K562 (cell line): ENCODE results near the gene GPD2. TPM values are rescaled to one million over a fixed set of nuclear protein-coding genes. Genes with fewer than 3 reads are reported as not detected.

Experiments
- ARNT ChIP-seq, 2 experiments: fragments of 450-650 bp; IDR thresholded peaks; 2 replicates each; pipeline ENCODE4 v1.6.1; 2016; ENCODE audit warnings: mild to moderate bottlenecking in 1 of 2
- DACH1 ChIP-seq: fragments of 450-650 bp; IDR thresholded peaks from 2 replicates; pipeline ENCODE4 v1.6.1; 2018; ENCODE audit not compliant: partially characterized antibody
- EWSR1 ChIP-seq: fragments of 450-650 bp; IDR thresholded peaks from 2 replicates; pipeline ENCODE4 v1.6.1; 2018; ENCODE audit warnings: borderline replicate concordance, mild to moderate bottlenecking, low read depth, moderate library complexity; ENCODE audit not compliant: partially characterized antibody
- HSF4 ChIP-seq: fragments of 250-450 bp; sonication (Bioruptor Pico); IDR thresholded peaks from 2 replicates; pipeline ENCODE4 v2.1.2; 2022; ENCODE audit warnings: mild to moderate bottlenecking, moderate library complexity, borderline replicate concordance
- KDM2B ChIP-seq: fragments of 250-450 bp; sonication (Bioruptor Pico); IDR thresholded peaks from 2 replicates; pipeline ENCODE4 v1.8.0; 2021; ENCODE audit warnings: mild to moderate bottlenecking, moderate library complexity
- MAFK ChIP-seq: IDR thresholded peaks from 2 replicates; pipeline ENCODE4 v1.6.1; 2011; ENCODE audit warnings: low read length, improper control_type of control experiment
- MTA3 ChIP-seq: fragments of 450-650 bp; formaldehyde crosslinking; IDR thresholded peaks from 2 replicates; pipeline ENCODE4 v1.6.1; 2017; ENCODE audit warnings: mild to moderate bottlenecking, borderline replicate concordance
- NONO ChIP-seq, 2 experiments: fragments of 200-400 bp in 1 of 2; fragments of 450-650 bp in 1 of 2; formaldehyde crosslinking in 1 of 2; IDR thresholded peaks; 2 replicates each; pipeline ENCODE4 v1.6.1; 2017; ENCODE audit warnings: low read depth in 2 of 2, mild to moderate bottlenecking in 2 of 2, moderate library complexity in 2 of 2, low read length in 1 of 2
- PTRF ChIP-seq: fragments of 450-650 bp; IDR thresholded peaks from 2 replicates; pipeline ENCODE4 v1.6.1; 2016; ENCODE audit warnings: mild to moderate bottlenecking, missing genetic modification characterization, missing compliant biosample characterization
- RAD21 ChIP-seq, 2 experiments: fragments of 250-450 bp in 1 of 2; fragments of 450-650 bp in 1 of 2; sonication (Bioruptor Pico) in 1 of 2; formaldehyde crosslinking in 1 of 2; IDR thresholded peaks in 1 of 2; conservative IDR thresholded peaks in 1 of 2; 2 replicates each; pipeline versions ENCODE4 v1.4.0 to v1.8.0; 2020 to 2022; ENCODE audit warnings: mild to moderate bottlenecking in 2 of 2, moderate library complexity in 1 of 2
- ZFP36 ChIP-seq: fragments of 150-350 bp; IDR thresholded peaks from 2 replicates; pipeline ENCODE4 v1.6.1; 2018; ENCODE audit warnings: low read length, low read depth; ENCODE audit not compliant: partially characterized antibody
- ZNF282 ChIP-seq: sonication (generic); formaldehyde crosslinking; IDR thresholded peaks from 2 replicates; pipeline ENCODE4 v1.8.1; 2023; ENCODE audit warnings: missing genetic modification reagents
- ZNF311 ChIP-seq: fragments of 250-450 bp; sonication (Bioruptor Pico); IDR thresholded peaks from 2 replicates; pipeline ENCODE4 v1.4.0; 2020; ENCODE audit warnings: mild to moderate bottlenecking, moderate library complexity
- ZNF436 ChIP-seq: fragments of 250-450, 450-650 bp; sonication (Bioruptor Pico); formaldehyde crosslinking; IDR thresholded peaks from 2 replicates; pipeline ENCODE4 v1.7.0; 2020; ENCODE audit warnings: mild to moderate bottlenecking
- ZNF586 ChIP-seq: fragments of 450-650 bp; formaldehyde crosslinking; conservative IDR thresholded peaks from 2 replicates; pipeline ENCODE4 v1.4.0; 2020; ENCODE audit warnings: mild to moderate bottlenecking, moderate library complexity
- ZNF696 ChIP-seq: fragments of 250-450 bp; sonication (Bioruptor Pico); conservative IDR thresholded peaks from 2 replicates; pipeline ENCODE4 v1.4.0; 2020; ENCODE audit warnings: mild to moderate bottlenecking, moderate library complexity
- ZZZ3 ChIP-seq: fragments of 450-650 bp; IDR thresholded peaks from 2 replicates; pipeline ENCODE4 v1.6.1; 2016; ENCODE audit warnings: antibody characterized with exemption, mild to moderate bottlenecking, moderate library complexity
- polyA plus RNA-seq, 8 experiments: library from polyadenylated mRNA; depleted of rRNA in 4 of 8; stranded (reverse) in 5 of 8; unstranded in 3 of 8; fragments of >200 nt; fragmentation: Nextera tagmentation in 2 of 8; fragmentation: Illumina TruSeq in 1 of 8; extraction: Ambion mirVana in 2 of 8; extraction: Trizol in 1 of 8; gene quantifications; 2 replicates each; pipeline versions ENCODE4 v1.2.1 to v1.2.3, GENCODE V29; 2011 to 2014; ENCODE audit warnings: inconsistent platforms in 1 of 8, missing spikeins in 1 of 8
- total RNA-seq, 7 experiments: library from RNA; depleted of rRNA in 6 of 7; stranded (reverse); fragments of >200 nt in 6 of 7; fragmentation: Illumina TruSeq in 2 of 7; extraction: Trizol in 2 of 7; gene quantifications; 2 replicates each; pipeline versions ENCODE4 v1.2.1 to v1.2.3, GENCODE V29; 2011 to 2021; ENCODE audit warnings: low replicate concordance in 1 of 7
- TF ChIP-seq, protein P1 (sequence below): fragments of 450-650 bp; conservative IDR thresholded peaks from 2 replicates; pipeline ENCODE4 v1.6.1; 2016; ENCODE audit warnings: missing genetic modification characterization, low read depth, mild to moderate bottlenecking, missing compliant biosample characterization, moderate library complexity
- TF ChIP-seq, protein P2 (sequence below): conservative IDR thresholded peaks from 2 replicates; pipeline ENCODE4 v1.6.1; 2011; ENCODE audit warnings: low read depth, mild to moderate bottlenecking, low read length; ENCODE audit not compliant: control insufficient read depth
- TF ChIP-seq, protein P3 (sequence below): fragments of 250-450 bp; sonication (Bioruptor Pico); IDR thresholded peaks from 2 replicates; pipeline ENCODE4 v1.5.0; 2021; ENCODE audit warnings: mild to moderate bottlenecking, borderline replicate concordance

GPD2 gene
- total and polyA plus RNA-seq, 9 of the 15 experiments (the other 6 are each of a cell fraction or from before 2014, with no cell fraction given), result 5.2 to 39.2 (median 19.0) TPM

DNA sequence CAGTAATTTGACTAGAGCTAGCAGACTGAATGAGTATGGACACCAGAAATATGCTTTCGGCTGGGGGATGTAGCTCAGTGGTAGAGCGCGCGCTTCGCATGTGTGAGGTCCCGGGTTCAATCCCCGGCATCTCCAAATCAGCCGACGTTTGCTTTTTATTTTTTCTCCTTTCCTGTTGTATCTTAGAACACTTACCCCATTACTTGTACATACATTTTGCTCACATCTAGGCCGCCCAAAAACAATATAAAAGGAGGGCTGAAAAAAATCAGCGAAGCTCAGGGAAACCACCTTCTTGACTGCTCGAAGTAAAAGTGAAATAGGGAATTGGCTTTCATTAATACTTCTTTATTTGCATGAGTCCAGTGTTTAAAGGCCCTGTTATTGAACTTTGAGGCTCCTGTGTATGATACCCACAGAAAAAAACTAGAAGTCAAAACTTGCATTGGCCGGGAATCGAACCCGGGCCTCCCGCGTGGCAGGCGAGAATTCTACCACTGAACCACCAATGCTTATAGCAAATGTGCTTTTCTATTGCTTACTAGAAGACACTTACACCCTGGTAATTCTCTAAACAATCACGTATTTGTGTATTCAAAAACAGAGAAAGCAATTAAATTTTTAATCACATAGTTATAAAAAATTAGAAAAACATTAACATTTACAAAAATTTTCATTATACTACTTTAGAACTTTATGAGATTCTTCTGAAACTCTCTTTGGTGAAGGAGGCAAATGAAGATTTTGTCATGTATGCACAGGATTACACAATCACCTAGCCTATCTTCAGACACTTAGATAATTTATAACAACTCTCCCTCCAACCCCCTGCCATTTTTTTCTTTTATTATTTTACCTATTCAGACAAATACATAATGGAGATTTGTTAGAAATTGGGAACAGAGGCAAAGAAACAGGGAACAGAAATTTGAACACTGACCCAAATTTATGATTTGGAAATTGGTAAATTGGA, 35.2 kb upstream of the GPD2 start (continued):
- no peak for TF ChIP-seq NONO (IDR thresholded peaks at IDR 0.05; ENCODE audit: low read depth in 2 of 2, low read length in 1 of 2)
- no peak for TF ChIP-seq MTA3
- no peak for TF ChIP-seq HSF4 (CRISPR knock-in tag)
- TF ChIP-seq, protein P1, sequence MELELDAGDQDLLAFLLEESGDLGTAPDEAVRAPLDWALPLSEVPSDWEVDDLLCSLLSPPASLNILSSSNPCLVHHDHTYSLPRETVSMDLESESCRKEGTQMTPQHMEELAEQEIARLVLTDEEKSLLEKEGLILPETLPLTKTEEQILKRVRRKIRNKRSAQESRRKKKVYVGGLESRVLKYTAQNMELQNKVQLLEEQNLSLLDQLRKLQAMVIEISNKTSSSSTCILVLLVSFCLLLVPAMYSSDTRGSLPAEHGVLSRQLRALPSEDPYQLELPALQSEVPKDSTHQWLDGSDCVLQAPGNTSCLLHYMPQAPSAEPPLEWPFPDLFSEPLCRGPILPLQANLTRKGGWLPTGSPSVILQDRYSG (tag), result no peak; the same call in 1 of the 2 replicates
- TF ChIP-seq, protein P2, sequence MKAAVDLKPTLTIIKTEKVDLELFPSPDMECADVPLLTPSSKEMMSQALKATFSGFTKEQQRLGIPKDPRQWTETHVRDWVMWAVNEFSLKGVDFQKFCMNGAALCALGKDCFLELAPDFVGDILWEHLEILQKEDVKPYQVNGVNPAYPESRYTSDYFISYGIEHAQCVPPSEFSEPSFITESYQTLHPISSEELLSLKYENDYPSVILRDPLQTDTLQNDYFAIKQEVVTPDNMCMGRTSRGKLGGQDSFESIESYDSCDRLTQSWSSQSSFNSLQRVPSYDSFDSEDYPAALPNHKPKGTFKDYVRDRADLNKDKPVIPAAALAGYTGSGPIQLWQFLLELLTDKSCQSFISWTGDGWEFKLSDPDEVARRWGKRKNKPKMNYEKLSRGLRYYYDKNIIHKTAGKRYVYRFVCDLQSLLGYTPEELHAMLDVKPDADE, result peak; percentile 88
- TF ChIP-seq ZNF311, result no peak
- TF ChIP-seq EWSR1, result no peak
- peak; percentile 39; the same call in 1 of the 2 replicates for TF ChIP-seq MAFK
- no peak for TF ChIP-seq ZZZ3
- TF ChIP-seq ARNT (IDR thresholded peaks at IDR 0.05), result peak; percentile 83 to 85; a peak in 3 of 4 replicates
- TF ChIP-seq ZNF282, result no peak
- TF ChIP-seq RAD21 (CRISPR knock-in tag; conservative IDR thresholded peaks at IDR 0.05 in 1 of 2, IDR thresholded peaks at IDR 0.05 in 1 of 2), result peak; percentile 32 to 42
- 0 out of 2 replicates have a peak, but pooled peaks have one; percentile 56 for TF ChIP-seq ZNF586
- no peak for TF ChIP-seq KDM2B
- TF ChIP-seq, protein P3, sequence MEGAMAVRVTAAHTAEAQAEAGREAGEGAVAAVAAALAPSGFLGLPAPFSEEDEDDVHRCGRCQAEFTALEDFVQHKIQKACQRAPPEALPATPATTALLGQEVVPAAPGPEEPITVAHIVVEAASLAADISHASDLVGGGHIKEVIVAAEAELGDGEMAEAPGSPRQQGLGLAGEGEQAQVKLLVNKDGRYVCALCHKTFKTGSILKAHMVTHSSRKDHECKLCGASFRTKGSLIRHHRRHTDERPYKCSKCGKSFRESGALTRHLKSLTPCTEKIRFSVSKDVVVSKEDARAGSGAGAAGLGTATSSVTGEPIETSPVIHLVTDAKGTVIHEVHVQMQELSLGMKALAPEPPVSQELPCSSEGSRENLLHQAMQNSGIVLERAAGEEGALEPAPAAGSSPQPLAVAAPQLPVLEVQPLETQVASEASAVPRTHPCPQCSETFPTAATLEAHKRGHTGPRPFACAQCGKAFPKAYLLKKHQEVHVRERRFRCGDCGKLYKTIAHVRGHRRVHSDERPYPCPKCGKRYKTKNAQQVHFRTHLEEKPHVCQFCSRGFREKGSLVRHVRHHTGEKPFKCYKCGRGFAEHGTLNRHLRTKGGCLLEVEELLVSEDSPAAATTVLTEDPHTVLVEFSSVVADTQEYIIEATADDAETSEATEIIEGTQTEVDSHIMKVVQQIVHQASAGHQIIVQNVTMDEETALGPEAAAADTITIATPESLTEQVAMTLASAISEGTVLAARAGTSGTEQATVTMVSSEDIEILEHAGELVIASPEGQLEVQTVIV (CRISPR knock-in tag), result no peak
- no peak for TF ChIP-seq PTRF (tag)
- TF ChIP-seq ZFP36, result no peak
- TF ChIP-seq ZNF436 (CRISPR knock-in tag), result peak; percentile 49; the same call in 1 of the 2 replicates
- TF ChIP-seq ZNF696 (CRISPR knock-in tag), result no peak
- TF ChIP-seq DACH1, result no peak
